Measurements from ENCODE around the gene PRELID2. TPM values are rescaled to one million over a fixed set of nuclear protein-coding genes. Genes with fewer than 3 reads are reported as not detected.
"Not testable (repeated sequence)": the region's sequence is repeated elsewhere in the genome, so short reads cannot be mapped to it uniquely, and the experiment has no call there.

The PRELID2 gene
- polyA plus RNA-seq, 1 experiment = 5.4 TPM

- no peak overlapping the region for H3K4me3 ChIP-seq (ENCODE audit: low read depth, low read length)
- TF ChIP-seq, protein P1, sequence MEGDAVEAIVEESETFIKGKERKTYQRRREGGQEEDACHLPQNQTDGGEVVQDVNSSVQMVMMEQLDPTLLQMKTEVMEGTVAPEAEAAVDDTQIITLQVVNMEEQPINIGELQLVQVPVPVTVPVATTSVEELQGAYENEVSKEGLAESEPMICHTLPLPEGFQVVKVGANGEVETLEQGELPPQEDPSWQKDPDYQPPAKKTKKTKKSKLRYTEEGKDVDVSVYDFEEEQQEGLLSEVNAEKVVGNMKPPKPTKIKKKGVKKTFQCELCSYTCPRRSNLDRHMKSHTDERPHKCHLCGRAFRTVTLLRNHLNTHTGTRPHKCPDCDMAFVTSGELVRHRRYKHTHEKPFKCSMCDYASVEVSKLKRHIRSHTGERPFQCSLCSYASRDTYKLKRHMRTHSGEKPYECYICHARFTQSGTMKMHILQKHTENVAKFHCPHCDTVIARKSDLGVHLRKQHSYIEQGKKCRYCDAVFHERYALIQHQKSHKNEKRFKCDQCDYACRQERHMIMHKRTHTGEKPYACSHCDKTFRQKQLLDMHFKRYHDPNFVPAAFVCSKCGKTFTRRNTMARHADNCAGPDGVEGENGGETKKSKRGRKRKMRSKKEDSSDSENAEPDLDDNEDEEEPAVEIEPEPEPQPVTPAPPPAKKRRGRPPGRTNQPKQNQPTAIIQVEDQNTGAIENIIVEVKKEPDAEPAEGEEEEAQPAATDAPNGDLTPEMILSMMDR (IDR thresholded peaks at IDR 0.05; ENCODE audit: low read depth, low read length) = no peak
- CTCF ChIA-PET = interaction anchor here (1.4 to 2.4 kb wide), 2 partner anchors 12 to 50 kb away, joined by 4 to 7 read pairs; no protein-coding TSS in a partner anchor
- H3K27me3 ChIP-seq (ENCODE audit: control insufficient read depth, insufficient read depth, low read length) = no peaks in the 10 kb centered on the region
- POLR2A ChIA-PET = no interaction called here
- no peak overlapping the region for H3K27ac ChIP-seq (ENCODE audit: low read depth, low read length)
- H3K9me3 ChIP-seq (ENCODE audit: control insufficient read depth, insufficient read depth, low read length) = no peaks in the 10 kb centered on the region
- DNase-seq (ENCODE audit: low read depth, low spot score) = no peak
Measured at GRCh38 chr5:145838276-145838675, 3.1 kb upstream of the PRELID2 start.

- CTCF ChIA-PET = interaction anchor here (1.6 to 3.2 kb wide), 2 partner anchors 294 to 1632 kb away, joined by 4 to 7 read pairs; no protein-coding TSS in a partner anchor
- H3K9me3 ChIP-seq (ENCODE audit: control insufficient read depth, insufficient read depth, low read length); H3K27me3 ChIP-seq (ENCODE audit: control insufficient read depth, insufficient read depth, low read length); POLR2A ChIA-PET; H3K4me3 ChIP-seq (ENCODE audit: low read depth, low read length); H3K27ac ChIP-seq (ENCODE audit: low read depth, low read length); DNase-seq (ENCODE audit: low read depth, low spot score): not testable (repeated sequence)
- TF ChIP-seq, protein P1 (IDR thresholded peaks at IDR 0.05; ENCODE audit: low read depth, low read length) = 0 out of 2 replicates have a peak, but pooled peaks have one; percentile 5
Measured at GRCh38 chr5:145836241-145836640, 1.1 kb upstream of the PRELID2 start.

DNA sequence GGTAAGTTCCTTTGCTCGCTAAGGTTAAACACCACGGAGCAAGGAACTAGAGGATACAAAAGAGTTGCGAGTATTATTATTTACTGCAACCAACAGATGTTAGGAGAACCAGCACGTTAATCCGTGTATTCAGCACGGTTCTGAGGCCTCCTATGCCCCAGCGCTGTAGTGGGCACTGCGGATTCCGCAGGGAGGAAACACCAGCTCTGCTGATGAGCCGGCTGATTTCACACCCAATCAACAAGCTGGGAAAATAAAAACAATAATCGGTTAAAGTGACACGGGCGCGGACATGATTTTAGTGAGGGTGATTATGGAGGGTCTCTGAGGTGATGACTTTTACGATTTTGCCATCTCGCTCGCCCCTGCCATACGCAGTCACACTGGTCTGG lies 702 bp upstream of the PRELID2 start:
- no peak overlapping the region for H3K27ac ChIP-seq (ENCODE audit: low read depth, low read length)
- no peaks in the 10 kb centered on the region for H3K27me3 ChIP-seq (ENCODE audit: control insufficient read depth, insufficient read depth, low read length)
- TF ChIP-seq, protein P1 (IDR thresholded peaks at IDR 0.05; ENCODE audit: low read depth, low read length) = no peak
- no peaks in the 10 kb centered on the region for H3K9me3 ChIP-seq (ENCODE audit: control insufficient read depth, insufficient read depth, low read length)
- POLR2A ChIA-PET = no interaction called here
- peak overlapping the region; percentile 77 for H3K4me3 ChIP-seq (ENCODE audit: low read depth, low read length)
- CTCF ChIA-PET = interaction anchor here (1.5 to 3.2 kb wide), 2 partner anchors 10 to 1632 kb away, joined by 7 to 20 read pairs; no protein-coding TSS in a partner anchor
- DNase-seq (ENCODE audit: low read depth, low spot score) = no peak

- H3K9me3 ChIP-seq (ENCODE audit: control insufficient read depth, insufficient read depth, low read length) = no peaks in the 10 kb centered on the region
- H3K27ac ChIP-seq (ENCODE audit: low read depth, low read length) = no peak overlapping the region
- ChIA-PET CTCF (interaction anchor here (0.8 to 3.2 kb wide), 7 partner anchors 9 to 1631 kb away, joined by 3 to 20 read pairs (median 6); no protein-coding TSS in a partner anchor), POLR2A (interaction anchor here (2.1 kb wide), 1 partner anchor 21 kb away, joined by 9 read pairs; no protein-coding TSS in a partner anchor)
- H3K27me3 ChIP-seq (ENCODE audit: control insufficient read depth, insufficient read depth, low read length) = no peaks in the 10 kb centered on the region
- TF ChIP-seq, protein P1 (IDR thresholded peaks at IDR 0.05; ENCODE audit: low read depth, low read length) = no peak
- DNase-seq (ENCODE audit: low read depth, low spot score) = no peak
- H3K4me3 ChIP-seq (ENCODE audit: low read depth, low read length) = peak overlapping the region; percentile 77
Measured at GRCh38 chr5:145834554-145834916, 607 bp downstream of the PRELID2 start.

GRCh38 chr5:145833631-145834200 lies 1.4 kb downstream of the PRELID2 start:
- DNase-seq (ENCODE audit: low read depth, low spot score) = no peak
- Histone ChIP-seq H3K9me3 (ENCODE audit: control insufficient read depth, insufficient read depth, low read length) (no peaks in the 10 kb centered on the region), H3K27me3 (ENCODE audit: control insufficient read depth, insufficient read depth, low read length) (no peaks in the 10 kb centered on the region), H3K4me3 (ENCODE audit: low read depth, low read length) (no peak overlapping the region), H3K27ac (ENCODE audit: low read depth, low read length) (no peak overlapping the region)
- ChIA-PET CTCF (interaction anchor here (0.6 to 3.2 kb wide), 4 partner anchors 8 to 1630 kb away, joined by 3 to 7 read pairs (median 4); no protein-coding TSS in a partner anchor), POLR2A (interaction anchor here (2.1 kb wide), 1 partner anchor 22 kb away, joined by 9 read pairs; no protein-coding TSS in a partner anchor)
- TF ChIP-seq, protein P1 (IDR thresholded peaks at IDR 0.05; ENCODE audit: low read depth, low read length) = no peak
